GM18526 (cell line): ENCODE measurements around the gene RLN1.
"Not testable (repeated sequence)": the region's sequence is repeated elsewhere in the genome, so short reads cannot be mapped to it uniquely, and the experiment has no call there.

Experiments used
- POLR2A ChIP-seq: IDR thresholded peaks from 3 replicates; pipeline ENCODE4 v1.6.1; 2011; ENCODE audit not compliant: insufficient read length; ENCODE audit errors: extremely low read depth

Gene RLN1

DNA sequence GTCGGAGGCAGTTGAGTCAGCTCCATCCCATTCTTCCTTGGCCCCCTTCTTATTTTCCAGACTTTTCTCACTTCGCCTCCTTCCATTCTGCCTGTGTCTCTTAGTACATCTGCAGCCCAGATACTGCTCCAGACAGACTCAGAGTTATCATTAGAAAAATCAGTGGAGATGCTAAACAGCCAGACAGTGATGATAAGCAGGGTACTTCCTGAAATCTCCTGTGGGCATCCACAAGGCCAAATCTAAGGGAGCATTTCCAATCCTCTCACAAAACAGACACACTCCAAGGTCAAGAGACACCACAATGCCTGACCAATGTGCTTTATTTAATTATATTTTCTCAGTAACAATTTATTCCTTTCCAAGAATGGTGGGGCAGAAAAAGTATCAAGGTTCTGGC is 14.5 kb upstream of the RLN1 start:
- TF ChIP-seq POLR2A: no peak

DNA sequence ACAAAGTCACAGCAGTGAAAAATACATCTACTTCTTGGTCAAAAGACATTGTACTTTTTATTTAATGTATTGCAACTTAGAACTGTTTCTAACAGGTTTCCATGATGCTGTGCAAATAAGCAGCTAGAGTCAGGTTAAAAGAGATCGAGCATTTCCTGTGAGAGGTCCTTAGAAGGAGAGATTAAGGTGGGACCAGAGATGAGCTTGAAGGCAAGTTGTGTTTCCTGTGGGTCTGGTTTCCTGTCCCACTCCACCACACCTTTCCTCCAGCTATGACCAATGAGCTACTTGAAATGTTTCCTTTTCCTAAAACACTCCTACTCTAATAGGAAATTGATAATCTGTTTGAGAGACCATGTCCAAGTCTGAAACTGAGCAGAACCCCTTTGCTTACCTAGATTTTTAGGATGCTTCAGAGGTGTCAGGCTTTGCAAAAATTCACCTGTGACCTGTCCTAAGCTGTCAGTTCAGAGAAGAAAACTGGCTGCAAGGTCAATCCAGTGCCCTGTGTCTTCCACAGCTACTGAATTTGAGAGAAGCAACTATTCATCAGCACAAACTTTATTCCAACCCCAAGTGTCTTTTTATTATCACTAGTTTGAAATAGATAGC is 13.1 kb upstream of the RLN1 start:
- no peak for TF ChIP-seq POLR2A

DNA sequence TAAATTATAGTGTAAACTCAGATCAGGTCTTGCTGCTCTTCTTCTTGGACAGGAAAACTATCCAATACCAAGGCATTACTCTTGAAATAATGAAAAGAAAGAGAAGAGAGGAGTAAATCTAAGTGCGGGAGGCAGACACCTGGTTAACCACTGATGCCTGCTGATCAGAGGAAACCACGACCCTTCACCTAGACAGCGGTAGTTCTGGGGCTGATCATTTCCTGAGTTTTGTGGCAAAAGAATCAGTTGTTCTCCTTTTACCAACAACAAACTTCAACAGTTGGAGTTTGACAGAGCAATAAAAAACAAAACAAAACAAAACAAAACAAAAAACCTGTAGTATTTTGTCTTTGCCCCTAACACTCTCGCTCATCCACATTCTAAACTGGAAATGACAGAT is 3.0 kb downstream of the RLN1 start:
- no peak for TF ChIP-seq POLR2A

DNA sequence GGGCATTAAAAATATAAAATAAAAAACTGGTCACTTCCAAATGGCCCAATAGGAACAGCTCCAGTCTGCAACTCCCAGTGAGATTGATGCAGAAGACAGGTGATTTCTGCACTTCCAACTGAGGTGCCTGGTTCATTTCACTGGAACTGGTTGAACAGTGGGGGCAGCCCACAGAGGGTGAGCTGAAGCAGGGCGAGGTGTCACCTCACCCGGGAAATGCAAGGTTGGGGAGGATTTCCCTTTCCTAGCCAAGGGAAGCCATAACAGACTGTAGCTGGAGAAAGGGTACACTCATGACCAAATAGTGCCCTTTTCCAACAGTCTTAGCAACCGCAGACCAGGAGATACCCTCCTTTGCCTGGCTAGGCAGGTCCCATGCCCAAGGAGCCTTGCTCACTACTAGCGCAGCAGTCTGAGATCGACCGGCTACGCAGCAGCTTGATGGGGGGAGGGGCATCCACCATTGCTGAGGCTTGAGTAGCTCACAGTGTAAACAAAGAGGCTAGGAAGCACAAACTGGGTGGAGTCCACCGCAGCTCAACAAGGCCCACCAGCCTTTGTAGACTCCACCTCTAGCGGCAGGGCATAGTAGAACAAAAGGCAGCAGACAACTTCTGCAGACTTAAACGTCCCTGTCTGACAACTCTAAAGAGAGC is 12.7 kb downstream of the RLN1 start:
- no peak for TF ChIP-seq POLR2A

DNA sequence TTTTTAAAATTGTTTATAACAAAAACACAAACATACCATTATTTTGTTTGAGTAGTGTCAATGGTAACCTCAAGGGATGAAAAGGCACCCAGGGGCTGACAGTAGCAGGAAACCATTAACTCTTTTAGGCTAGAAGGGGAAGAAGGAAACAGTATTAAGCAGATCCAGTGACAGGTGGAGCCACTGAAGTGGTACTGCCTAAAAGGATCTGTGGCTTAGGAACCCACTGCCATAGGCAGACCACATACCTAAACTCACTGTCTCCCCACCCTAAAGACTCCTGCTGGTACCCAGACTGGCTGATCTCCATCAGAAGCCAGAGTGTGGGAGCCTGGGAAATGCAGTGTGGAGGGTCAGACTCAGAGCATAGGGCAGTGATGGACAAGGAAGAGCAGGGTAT is 13.5 kb downstream of the RLN1 start:
- TF ChIP-seq POLR2A: no peak

DNA sequence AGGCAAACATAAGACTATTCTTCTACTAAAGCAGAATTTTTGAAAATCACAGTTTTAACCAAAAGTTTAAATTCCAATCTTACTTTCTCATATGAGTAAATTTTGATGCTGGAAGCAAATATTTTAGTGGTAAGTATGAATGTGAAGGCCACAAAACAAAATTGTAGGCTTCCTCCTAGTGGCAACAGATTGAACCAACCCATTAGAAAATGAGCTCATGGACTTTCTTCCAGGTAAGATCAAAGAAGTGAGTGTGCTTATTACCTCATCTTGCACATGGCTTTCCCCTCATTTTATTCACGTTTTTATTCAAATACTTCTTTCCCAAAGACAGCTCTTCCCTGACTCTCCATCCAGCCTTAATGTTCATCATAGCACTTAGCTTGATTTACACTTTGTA is 18.6 kb downstream of the RLN1 start:
- no peak for TF ChIP-seq POLR2A

DNA sequence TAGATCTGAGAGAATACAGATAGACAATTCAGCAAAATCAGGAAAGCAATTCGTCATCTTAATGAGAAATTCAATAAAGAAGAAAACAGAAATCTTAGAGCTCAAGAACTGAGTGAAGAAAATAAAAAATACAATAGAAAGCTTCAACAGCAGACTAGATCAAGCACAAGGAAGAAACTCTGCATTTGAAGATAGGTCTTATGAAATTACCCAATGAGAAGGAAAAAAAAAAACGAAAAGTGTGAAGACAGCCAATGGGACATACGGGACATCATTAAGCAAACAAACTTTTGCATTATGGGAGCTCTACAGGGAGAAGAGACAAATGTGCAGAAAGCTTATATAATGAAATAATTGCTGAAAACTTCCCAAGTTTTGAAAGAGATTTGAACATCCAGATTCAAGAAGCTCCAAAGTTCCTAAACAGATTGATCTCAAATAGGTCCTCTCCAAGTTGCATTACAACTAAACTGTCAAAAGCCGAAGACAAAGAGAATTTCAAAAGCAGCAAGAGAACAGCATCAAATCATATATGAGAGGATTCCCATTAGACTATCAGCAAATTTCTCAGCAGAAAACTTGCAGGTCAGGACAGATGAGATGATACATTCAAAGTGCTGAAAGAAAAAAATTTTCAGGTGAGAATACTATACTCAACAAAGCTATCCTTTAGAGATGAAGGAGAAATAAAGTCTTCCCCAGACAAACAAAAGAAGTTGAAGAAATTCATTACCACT is 24.3 kb downstream of the RLN1 start:
- TF ChIP-seq POLR2A: no peak

DNA sequence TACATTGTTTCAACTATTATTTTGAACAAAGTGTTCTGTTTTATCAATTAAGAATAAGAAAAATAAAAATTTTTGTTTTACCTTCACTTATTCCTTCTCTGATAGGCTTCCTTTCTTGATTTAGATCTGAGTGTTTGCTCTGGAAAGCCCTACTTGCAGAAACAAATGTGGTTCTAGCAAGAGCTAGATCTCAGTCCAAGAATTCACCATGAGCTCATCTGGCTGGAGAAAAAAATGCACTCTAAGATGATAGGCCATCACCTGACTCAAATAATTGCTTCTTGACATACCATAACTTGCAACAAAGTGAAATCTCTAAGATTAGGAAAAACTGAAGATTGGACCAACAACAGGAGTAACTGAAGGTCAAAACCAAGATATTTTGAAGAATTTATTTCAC is 28.8 kb downstream of the RLN1 start:
- TF ChIP-seq POLR2A: no peak

DNA sequence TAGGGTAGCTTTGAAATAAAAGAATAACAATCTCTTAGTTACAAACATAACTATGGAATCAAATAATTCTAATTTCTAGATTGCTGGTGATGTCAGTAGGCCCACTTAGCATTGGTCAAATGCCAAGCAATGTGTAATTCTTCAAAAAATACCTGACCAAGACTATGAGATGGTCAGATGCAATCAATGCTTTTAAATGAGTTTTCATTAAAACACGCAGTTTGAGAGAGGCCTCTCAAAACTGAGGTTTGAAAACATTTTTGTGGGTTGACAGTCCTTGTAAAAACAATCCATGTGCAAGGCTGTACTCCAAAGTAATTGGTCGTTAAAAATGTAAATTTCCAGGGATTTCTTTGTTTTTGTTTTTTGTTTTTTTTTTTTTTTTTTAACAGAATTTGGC is 33.9 kb downstream of the RLN1 start:
- TF ChIP-seq POLR2A: no peak

DNA sequence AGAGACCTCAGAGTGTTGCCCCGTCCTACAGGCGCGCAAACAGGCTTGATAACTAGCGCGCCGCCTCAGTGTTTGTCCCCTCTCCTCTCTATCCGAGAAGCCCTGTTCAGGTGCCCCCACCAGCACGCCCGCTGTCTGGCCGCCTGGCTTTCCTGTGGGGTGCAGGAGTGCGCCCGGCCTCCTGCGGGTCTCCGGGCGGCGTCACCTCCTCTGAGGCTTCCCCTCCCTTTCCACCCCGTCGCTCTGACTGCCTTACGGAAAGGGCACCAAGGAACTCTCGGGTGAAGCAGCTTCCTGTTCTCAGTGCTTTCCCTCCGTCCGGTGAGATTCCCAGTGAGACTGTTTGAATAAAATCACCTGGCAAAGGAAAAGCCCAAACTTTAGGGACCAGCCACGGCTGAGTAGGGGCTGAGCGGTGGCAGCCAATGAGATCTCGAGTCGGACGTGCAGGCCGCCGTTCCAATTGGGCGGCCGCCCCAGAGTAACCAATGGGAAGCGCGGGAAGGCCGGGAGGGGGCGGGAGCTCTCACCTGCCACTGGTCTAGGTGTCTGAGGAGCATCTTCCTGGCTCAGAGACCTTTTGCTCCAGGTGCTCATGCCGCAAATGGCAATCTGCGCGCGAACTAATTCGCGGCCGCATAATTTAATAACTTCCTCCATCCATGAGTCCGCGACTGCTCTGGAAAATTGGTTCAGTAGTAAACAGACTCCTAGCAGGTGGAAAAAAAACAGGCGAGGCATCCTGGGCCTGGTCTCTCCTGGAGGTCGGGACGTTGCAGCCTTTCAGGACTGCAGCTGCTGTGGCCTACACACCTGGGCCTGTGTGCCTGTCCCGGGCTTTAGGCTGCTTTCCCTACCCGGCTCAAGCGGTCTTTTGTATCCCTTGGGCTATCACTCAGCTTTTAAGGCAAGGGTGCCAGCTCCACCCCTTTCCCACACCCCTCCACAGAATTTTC is 35.6 kb downstream of the RLN1 start, which contains the start of gene RLN2:
Gene RLN2 (minus strand): TSS at position 877 of the 956 bp plus-strand sequence. CDS start 136 bp downstream, at position 741.
- not testable (repeated sequence) for TF ChIP-seq POLR2A

DNA sequence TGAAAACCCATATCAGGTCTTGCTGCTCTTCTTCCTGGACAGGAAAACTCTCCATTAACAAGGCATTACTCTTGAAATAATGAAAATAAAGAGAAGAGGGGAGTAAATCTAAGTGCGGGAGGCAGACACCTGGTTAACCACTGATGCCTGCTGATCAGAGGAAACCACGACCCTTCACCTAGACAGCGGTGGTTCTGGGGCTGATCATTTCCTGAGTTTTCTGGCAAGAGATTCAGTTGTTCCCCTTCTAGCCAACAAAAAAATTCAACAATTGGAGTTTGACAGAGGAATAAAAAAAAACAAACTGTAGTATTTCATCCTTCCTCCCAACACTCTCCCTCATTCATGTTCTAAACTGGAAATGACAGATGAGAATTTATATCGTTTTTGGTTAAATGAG is 38.1 kb downstream of the RLN1 start:
- no peak for TF ChIP-seq POLR2A

DNA sequence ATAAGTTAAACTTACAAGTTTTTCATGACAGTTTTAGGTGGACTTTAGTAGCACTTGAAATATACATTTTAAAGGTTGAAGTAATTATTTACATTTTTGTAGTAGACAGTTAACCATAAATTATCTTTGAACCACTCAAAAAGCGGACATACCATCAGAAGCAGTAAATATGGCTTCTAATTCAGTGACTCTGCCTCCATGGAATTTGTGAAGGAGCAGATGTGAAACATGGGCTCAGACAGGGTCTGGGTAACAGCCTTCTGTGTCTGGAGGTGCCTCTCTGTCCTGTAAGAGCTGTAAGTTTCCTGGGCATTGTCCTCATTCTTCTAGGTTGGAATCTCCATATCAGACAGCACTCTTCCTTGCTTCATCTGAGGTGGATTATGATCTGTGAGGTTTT is 47.5 kb downstream of the RLN1 start:
- TF ChIP-seq POLR2A: no peak

DNA sequence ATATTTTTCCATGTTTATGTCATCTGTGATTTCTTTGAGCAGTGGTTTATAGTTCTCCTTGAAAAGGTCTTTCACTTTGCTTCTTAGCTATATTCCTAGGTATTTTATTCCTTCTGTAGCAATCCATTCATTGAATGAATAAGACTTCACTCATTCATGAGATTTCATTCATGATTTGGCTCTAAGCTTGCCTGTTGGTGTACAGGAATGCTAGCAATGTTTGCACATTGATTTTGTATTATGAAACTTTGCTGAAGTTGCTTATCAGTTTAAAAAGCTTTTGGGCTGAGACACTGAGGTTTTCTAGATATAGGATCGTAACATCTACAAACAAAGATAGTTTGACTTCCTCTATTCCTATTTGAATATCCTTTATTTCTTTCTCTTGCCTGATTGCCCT is 51.1 kb downstream of the RLN1 start:
- no peak for TF ChIP-seq POLR2A

DNA sequence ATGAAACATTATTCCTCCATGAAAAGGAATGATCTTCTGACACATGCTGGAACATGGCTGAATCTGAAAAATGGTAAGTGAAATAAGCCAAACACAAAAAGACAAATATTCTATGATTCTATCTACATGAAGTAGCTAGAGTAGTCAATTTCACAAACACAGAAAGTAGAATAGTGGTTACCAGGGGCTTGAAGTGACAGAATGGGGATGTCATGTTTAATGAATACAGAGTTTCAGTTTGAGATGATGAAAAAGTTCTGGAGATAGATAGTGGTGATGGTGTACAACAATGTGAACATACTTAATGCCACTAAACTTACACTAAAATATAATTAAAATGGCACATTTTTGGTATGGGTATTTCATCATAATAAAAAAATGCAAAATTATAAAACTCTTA is 53.4 kb downstream of the RLN1 start:
- TF ChIP-seq POLR2A: no peak
